ENCODE results near the gene PAF1. TPM values are rescaled to one million over a fixed set of nuclear protein-coding genes. Genes with fewer than 3 reads are reported as not detected.

PAF1 gene
- total RNA-seq, 2 donors from 2014 or later, result 16.9 to 49.8 TPM

- TF ChIP-seq CTCF (IDR thresholded peaks at IDR 0.05) (no peak), POLR2A (IDR thresholded peaks at IDR 0.05) (no peak)
- 67 to 71% methylated on average over 5 to 6 of the region's 6 CpGs for WGBS, 2 donors
- Histone ChIP-seq H3K36me3 (replicated peaks in 1 of 2; ENCODE audit: insufficient read depth in 1 of 2, low read depth in 2 of 2) (peaks cover 4 to 18% of the 10 kb centered on the region in 2 donors), H3K4me1 (no peaks in the 10 kb centered on the region), H3K27me3 (no peaks in the 10 kb centered on the region), H3K4me3 (no peak overlapping the region), H3K27ac (no peak overlapping the region), H3K9me3 (no peaks in the 10 kb centered on the region)
- ATAC-seq (peak; percentile 41), DNase-seq (no peak)
- intact Hi-C loops (cut with DNase I), result no loop called here
Observed at GRCh38 chr19:39362682-39363657, 27.9 kb downstream of the PAF1 start.

GRCh38 chr19:39360599-39360998, 30.3 kb downstream of the PAF1 start:
- no peaks in the 10 kb centered on the region for H3K9me3 ChIP-seq
- no peak for DNase-seq
- intact Hi-C loops (cut with DNase I), result no loop called here
- H3K4me3 ChIP-seq, result no peak overlapping the region
- TF ChIP-seq CTCF (IDR thresholded peaks at IDR 0.05), result no peak
- TF ChIP-seq POLR2A (IDR thresholded peaks at IDR 0.05), result no peak
- no peaks in the 10 kb centered on the region for H3K4me1 ChIP-seq
- 86 to 100% methylated on average over 1 of the region's 1 CpG for WGBS, 2 donors
- H3K36me3 ChIP-seq (replicated peaks in 1 of 2; ENCODE audit: insufficient read depth in 1 of 2, low read depth in 2 of 2), result peaks cover 9 to 26% of the 10 kb centered on the region in 2 donors
- ATAC-seq, result no peak
- no peaks in the 10 kb centered on the region for H3K27me3 ChIP-seq
- no peak overlapping the region for H3K27ac ChIP-seq

- H3K36me3 ChIP-seq (replicated peaks in 1 of 2; ENCODE audit: insufficient read depth in 1 of 2, low read depth in 2 of 2), result peaks cover 9 to 29% of the 10 kb centered on the region in 2 donors
- TF ChIP-seq CTCF (IDR thresholded peaks at IDR 0.05) (no peak), POLR2A (IDR thresholded peaks at IDR 0.05) (no peak)
- no peaks in the 10 kb centered on the region for H3K9me3 ChIP-seq
- H3K27me3 ChIP-seq, result no peaks in the 10 kb centered on the region
- intact Hi-C loops (cut with DNase I), result no loop called here
- H3K4me3 ChIP-seq, result no peak overlapping the region
- no peak overlapping the region for H3K27ac ChIP-seq
- ATAC-seq (no peak), DNase-seq (no peak)
- no peaks in the 10 kb centered on the region for H3K4me1 ChIP-seq
- 89 to 94% methylated on average over 3 of the region's 3 CpGs for WGBS, 2 donors
Observed at GRCh38 chr19:39359026-39359425, 31.9 kb downstream of the PAF1 start.

GRCh38 chr19:39356647-39357046, 34.3 kb downstream of the PAF1 start:
- Histone ChIP-seq H3K27ac (no peak overlapping the region), H3K4me1 (no peaks in the 10 kb centered on the region), H3K36me3 (replicated peaks in 1 of 2; ENCODE audit: insufficient read depth in 1 of 2, low read depth in 2 of 2) (peaks cover 9 to 26% of the 10 kb centered on the region in 2 donors), H3K4me3 (no peak overlapping the region), H3K27me3 (no peaks in the 10 kb centered on the region), H3K9me3 (no peaks in the 10 kb centered on the region)
- ATAC-seq (no peak), DNase-seq (no peak)
- WGBS, 2 donors, result 72 to 88% methylated on average over 5 to 18 of the region's 18 CpGs
- intact Hi-C loops (cut with DNase I), result no loop called here
- TF ChIP-seq CTCF (IDR thresholded peaks at IDR 0.05) (no peak), POLR2A (IDR thresholded peaks at IDR 0.05) (no peak)
